HepG2 (cell line): ENCODE data around the gene TTC16. TPM values are rescaled to one million over a fixed set of nuclear protein-coding genes. Genes with fewer than 3 reads are reported as not detected.

ENCODE experiments used
- E2F1 ChIP-seq: sonication (generic); formaldehyde crosslinking; IDR thresholded peaks from 2 replicates; pipeline ENCODE4 v1.5.0; 2020; ENCODE audit warnings: missing genetic modification reagents
- ELF1 ChIP-seq: sonication (generic); formaldehyde crosslinking; IDR thresholded peaks from 2 replicates; pipeline ENCODE4 v1.4.0; 2020; ENCODE audit warnings: missing genetic modification reagents
- ETV6 ChIP-seq: sonication (generic); formaldehyde crosslinking; conservative IDR thresholded peaks from 2 replicates; pipeline ENCODE4 v1.4.0; 2020; ENCODE audit warnings: missing genetic modification reagents
- GPN1 ChIP-seq: sonication (generic); formaldehyde crosslinking; IDR thresholded peaks from 2 replicates; pipeline ENCODE4 v1.5.1; 2020; ENCODE audit warnings: missing genetic modification reagents, borderline replicate concordance
- HBP1 ChIP-seq: IDR thresholded peaks from 2 replicates; pipeline ENCODE4 v1.6.1; 2016; ENCODE audit warnings: low read depth, control low read depth
- KDM5B ChIP-seq: sonication (generic); formaldehyde crosslinking; IDR thresholded peaks from 2 replicates; pipeline ENCODE4 v1.4.0; 2020; ENCODE audit warnings: missing genetic modification reagents, mild to moderate bottlenecking, borderline replicate concordance
- LCORL ChIP-seq, 2 experiments: fragments of 450-650 bp in 1 of 2; sonication (generic) in 1 of 2; formaldehyde crosslinking in 1 of 2; IDR thresholded peaks; 2 replicates each; pipeline versions ENCODE4 v1.5.0 to v1.6.1; 2017 to 2020; ENCODE audit warnings: antibody characterized with exemption in 1 of 2, missing genetic modification reagents in 1 of 2
- SNAPC4 ChIP-seq: sonication (generic); formaldehyde crosslinking; IDR thresholded peaks from 2 replicates; pipeline ENCODE4 v1.4.0; 2020; ENCODE audit warnings: mild to moderate bottlenecking, missing genetic modification reagents
- ZBTB2 ChIP-seq: sonication (generic); formaldehyde crosslinking; IDR thresholded peaks from 2 replicates; pipeline ENCODE4 v1.8.0; 2022; ENCODE audit warnings: low read depth, missing genetic modification reagents
- ZNF343 ChIP-seq: sonication (generic); formaldehyde crosslinking; IDR thresholded peaks from 2 replicates; pipeline ENCODE4 v1.4.0; 2020; ENCODE audit warnings: mild to moderate bottlenecking, missing genetic modification reagents
- ZNF570 ChIP-seq: sonication (generic); formaldehyde crosslinking; IDR thresholded peaks from 2 replicates; pipeline ENCODE4 v1.4.0; 2020; ENCODE audit warnings: mild to moderate bottlenecking, missing genetic modification reagents, borderline replicate concordance
- ZNF616 ChIP-seq: sonication (generic); formaldehyde crosslinking; IDR thresholded peaks from 2 replicates; pipeline ENCODE4 v1.5.0; 2020; ENCODE audit warnings: low read depth, mild to moderate bottlenecking, missing genetic modification reagents
- ZNF646 ChIP-seq: sonication (generic); formaldehyde crosslinking; IDR thresholded peaks from 2 replicates; pipeline ENCODE4 v1.9.0; 2021; ENCODE audit warnings: mild to moderate bottlenecking, missing genetic modification reagents
- ZNF737 ChIP-seq: sonication (generic); formaldehyde crosslinking; IDR thresholded peaks from 2 replicates; pipeline ENCODE4 v1.5.0; 2020; ENCODE audit warnings: missing genetic modification reagents, mild to moderate bottlenecking, borderline replicate concordance
- polyA plus RNA-seq, 8 experiments: library from polyadenylated mRNA; depleted of rRNA in 3 of 8; stranded (reverse) in 7 of 8; unstranded in 1 of 8; fragments of >200 nt; fragmentation: Illumina TruSeq in 4 of 8; extraction: Trizol in 4 of 8; gene quantifications; 2 replicates each; pipeline versions ENCODE4 v1.2.1 to v1.2.3, GENCODE V29; 2011 to 2016; ENCODE audit warnings: low read depth in 4 of 8, missing spikeins in 1 of 8, mixed read lengths in 1 of 8; ENCODE audit not compliant: insufficient read depth in 1 of 8
- total RNA-seq, 5 experiments: library from RNA; depleted of rRNA; stranded (reverse); fragments of >200 nt; fragmentation: Illumina TruSeq; extraction: Trizol; gene quantifications; 2 replicates each; pipeline ENCODE4 v1.2.3, GENCODE V29; 2016; ENCODE audit warnings: low read depth in 1 of 5

TTC16 gene
- total and polyA plus RNA-seq, 2 of the 13 experiments (the other 11 are each of a cell fraction or from before 2014, with no cell fraction given): not detected

GRCh38 chr9:127716412-127716811 is 533 bp downstream of the TTC16 start (continued):
- TF ChIP-seq ZNF737 (CRISPR knock-in tag) (no peak), ETV6 (CRISPR knock-in tag) (no peak), ELF1 (CRISPR knock-in tag) (peak; percentile 71; the same call in 1 of the 2 replicates), ZNF646 (CRISPR knock-in tag) (no peak), ZNF616 (0 out of 2 replicates have a peak, but pooled peaks have one; percentile 12), SNAPC4 (CRISPR knock-in tag) (no peak), GPN1 (no peak), E2F1 (CRISPR knock-in tag) (no peak), ZNF570 (CRISPR knock-in tag) (no peak), HBP1 (CRISPR knock-in tag) (no peak), ZNF343 (no peak), KDM5B (CRISPR knock-in tag) (no peak), LCORL (IDR thresholded peaks at IDR 0.05) (no peak), LCORL (CRISPR knock-in tag; IDR thresholded peaks at IDR 0.05) (no peak), ZBTB2 (CRISPR knock-in tag) (no peak)
